Calu3 (cell line): ENCODE results near the gene ERC2. TPM values are rescaled to one million over a fixed set of nuclear protein-coding genes. Genes with fewer than 3 reads are reported as not detected.

ENCODE experiments used
- BruUV-seq: library from RNA; stranded (reverse); fragments of 400-500 nt; replicated peaks from 2 replicates; lab custom pipeline; 2021; lab: Mats Ljungman, UMichigan
- CTCF ChIA-PET: fragments of 300-600 bp; sonication (Branson Sonifier 250); formaldehyde crosslinking; loops from one replicate; lab custom pipeline; 2022; ENCODE audit warnings: antibody characterized with exemption; lab: Charles Lee
- DNase-seq: peaks from one replicate; pipeline ENCODE4 v3.0.0; 2022
- H3K27ac Mint-ChIP-seq: one replicate; pipeline ENCODE4 v1.8.0; 2022; ENCODE audit warnings: mixed read lengths; ENCODE audit not compliant: unreplicated experiment
- H3K27me3 Mint-ChIP-seq: one replicate; pipeline ENCODE4 v1.8.0; 2022; ENCODE audit warnings: mixed read lengths; ENCODE audit not compliant: unreplicated experiment
- H3K36me3 Mint-ChIP-seq: one replicate; pipeline ENCODE4 v1.8.0; 2022; ENCODE audit warnings: mild to moderate bottlenecking, moderate library complexity, mixed read lengths; ENCODE audit not compliant: insufficient read depth, unreplicated experiment
- H3K4me1 Mint-ChIP-seq: one replicate; pipeline ENCODE4 v1.8.0; 2022; ENCODE audit warnings: mild to moderate bottlenecking, low read depth, mixed read lengths; ENCODE audit not compliant: unreplicated experiment
- H3K4me3 Mint-ChIP-seq: one replicate; pipeline ENCODE4 v1.8.0; 2022; ENCODE audit warnings: mild to moderate bottlenecking, low read depth, moderate library complexity, mixed read lengths; ENCODE audit not compliant: unreplicated experiment
- H3K9me3 Mint-ChIP-seq: one replicate; pipeline ENCODE4 v1.8.0; 2022; ENCODE audit warnings: low read depth, mixed read lengths; ENCODE audit not compliant: unreplicated experiment
- intact Hi-C: fragments of 100-400 bp; cut with micrococcal nuclease; formaldehyde crosslinking; loops from one replicate; pipeline ENCODE4 v1.10.0; 2022; ENCODE audit not compliant: unreplicated experiment
- total RNA-seq: library from RNA; stranded (reverse); gene quantifications from 2 replicates; pipeline ENCODE4 v1.2.3, GENCODE V29; 2022
- TF ChIP-seq, protein P1 (sequence below): fragments of 200-600 bp; IDR thresholded peaks from one replicate; pipeline ENCODE4 v1.8.0; 2022; ENCODE audit warnings: antibody characterized with exemption; ENCODE audit not compliant: unreplicated experiment

The ERC2 gene
- total RNA-seq, 1 experiment from 2014 or later, result 0.73 TPM

DNA sequence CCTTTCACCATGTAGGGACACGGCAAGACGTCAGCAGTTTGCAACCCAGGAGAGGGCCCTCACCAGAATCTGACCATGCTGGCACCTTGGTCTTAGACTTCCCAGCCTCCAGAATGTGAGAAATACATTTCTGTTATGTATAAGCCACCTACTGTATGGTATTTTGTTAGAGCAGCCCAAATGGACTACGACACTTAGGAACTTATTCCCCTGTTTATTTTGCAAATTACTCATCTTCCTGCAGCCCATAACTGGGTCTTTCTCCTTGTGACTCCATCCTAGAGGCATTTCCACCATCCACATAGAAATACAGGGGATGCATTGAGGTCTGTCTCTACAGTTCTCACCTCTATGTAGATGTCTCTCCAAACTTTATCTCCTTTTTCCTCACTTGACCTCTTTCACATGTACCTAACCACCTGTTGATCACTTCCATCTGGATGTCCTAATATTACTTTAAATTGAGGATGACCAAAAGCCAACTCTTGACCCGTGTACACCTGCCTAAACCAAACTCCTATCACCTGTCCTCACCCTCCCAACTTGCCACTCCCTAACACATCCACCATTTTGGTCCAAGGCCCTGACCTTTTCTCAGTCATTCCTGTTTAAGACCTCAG, 575.1 kb downstream of the ERC2 start:
- Mint-ChIP-seq H3K4me3 (no peak overlapping the region), H3K4me1 (no peaks in the 10 kb centered on the region), H3K27me3 (no peaks in the 10 kb centered on the region), H3K9me3 (peaks cover 4% of the 10 kb centered on the region), H3K36me3 (no peaks in the 10 kb centered on the region), H3K27ac (no peak overlapping the region)
- TF ChIP-seq, protein P1, sequence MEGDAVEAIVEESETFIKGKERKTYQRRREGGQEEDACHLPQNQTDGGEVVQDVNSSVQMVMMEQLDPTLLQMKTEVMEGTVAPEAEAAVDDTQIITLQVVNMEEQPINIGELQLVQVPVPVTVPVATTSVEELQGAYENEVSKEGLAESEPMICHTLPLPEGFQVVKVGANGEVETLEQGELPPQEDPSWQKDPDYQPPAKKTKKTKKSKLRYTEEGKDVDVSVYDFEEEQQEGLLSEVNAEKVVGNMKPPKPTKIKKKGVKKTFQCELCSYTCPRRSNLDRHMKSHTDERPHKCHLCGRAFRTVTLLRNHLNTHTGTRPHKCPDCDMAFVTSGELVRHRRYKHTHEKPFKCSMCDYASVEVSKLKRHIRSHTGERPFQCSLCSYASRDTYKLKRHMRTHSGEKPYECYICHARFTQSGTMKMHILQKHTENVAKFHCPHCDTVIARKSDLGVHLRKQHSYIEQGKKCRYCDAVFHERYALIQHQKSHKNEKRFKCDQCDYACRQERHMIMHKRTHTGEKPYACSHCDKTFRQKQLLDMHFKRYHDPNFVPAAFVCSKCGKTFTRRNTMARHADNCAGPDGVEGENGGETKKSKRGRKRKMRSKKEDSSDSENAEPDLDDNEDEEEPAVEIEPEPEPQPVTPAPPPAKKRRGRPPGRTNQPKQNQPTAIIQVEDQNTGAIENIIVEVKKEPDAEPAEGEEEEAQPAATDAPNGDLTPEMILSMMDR, result no peak
- CTCF ChIA-PET, result no interaction called here
- DNase-seq, result no peak
- no TSS peak for BruUV-seq
- intact Hi-C loops, result no loop called here

DNA sequence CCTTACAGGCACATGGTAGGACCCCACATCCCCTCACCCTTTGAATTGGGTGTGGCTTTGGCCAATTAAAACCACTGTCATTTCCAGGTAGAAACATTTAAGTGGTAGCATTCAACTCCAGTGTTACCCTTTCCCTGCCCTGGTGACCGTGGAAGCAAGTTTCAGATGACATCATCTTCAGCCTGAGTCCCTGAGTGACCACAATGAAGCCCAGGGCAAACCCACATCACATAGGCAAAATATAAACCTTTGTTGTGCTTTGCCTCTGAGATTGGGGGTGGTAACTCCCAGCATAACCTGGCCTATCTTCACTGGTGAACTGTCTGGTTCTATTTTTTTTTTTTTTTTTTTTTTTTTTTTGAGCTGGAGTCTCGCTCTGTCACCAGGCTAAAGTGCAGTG, 577.2 kb downstream of the ERC2 start:
- H3K27me3 Mint-ChIP-seq, result no peaks in the 10 kb centered on the region
- BruUV-seq, result no TSS peak
- peaks cover 4% of the 10 kb centered on the region for H3K9me3 Mint-ChIP-seq
- no peak overlapping the region for H3K4me3 Mint-ChIP-seq
- no peak overlapping the region for H3K27ac Mint-ChIP-seq
- DNase-seq, result no peak
- no peaks in the 10 kb centered on the region for H3K4me1 Mint-ChIP-seq
- TF ChIP-seq, protein P1, result no peak
- intact Hi-C loops, result no loop called here
- CTCF ChIA-PET, result no interaction called here
- H3K36me3 Mint-ChIP-seq, result no peaks in the 10 kb centered on the region

DNA sequence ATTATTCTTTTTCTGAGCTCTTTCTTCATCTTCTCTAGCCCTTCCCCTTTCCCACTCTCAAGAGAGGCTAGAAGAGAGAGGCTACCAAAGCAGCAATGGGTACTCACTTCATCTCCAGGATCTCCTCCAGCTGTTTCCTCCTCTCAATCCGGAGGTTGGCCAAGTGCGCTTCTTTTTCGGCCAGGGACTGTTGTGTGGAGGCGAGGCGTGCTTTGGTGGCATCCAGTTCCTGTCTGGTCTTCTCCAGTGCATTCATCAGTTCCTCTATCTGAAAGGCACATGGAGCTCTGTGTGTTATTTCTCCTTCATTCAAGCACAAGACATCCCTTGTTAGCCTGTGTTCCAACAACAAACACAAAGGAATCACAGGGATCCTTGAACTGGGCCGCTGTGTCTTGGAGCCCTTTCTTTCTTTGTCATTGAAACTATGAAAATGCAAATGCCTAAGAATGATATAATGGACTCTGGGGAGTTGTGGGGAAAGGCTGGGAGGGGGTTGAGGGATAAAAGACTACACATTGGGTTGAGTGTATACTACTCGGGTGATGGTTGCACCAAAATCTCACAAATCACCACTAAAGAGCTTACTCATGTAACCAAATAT, 579.9 kb downstream of the ERC2 start:
- CTCF ChIA-PET, result no interaction called here
- Mint-ChIP-seq H3K4me3 (no peak overlapping the region), H3K36me3 (no peaks in the 10 kb centered on the region), H3K27ac (no peak overlapping the region), H3K9me3 (peaks cover under 1% of the 10 kb centered on the region), H3K27me3 (no peaks in the 10 kb centered on the region), H3K4me1 (no peaks in the 10 kb centered on the region)
- DNase-seq, result no peak
- intact Hi-C loops, result no loop called here
- no TSS peak for BruUV-seq
- TF ChIP-seq, protein P1, result no peak

DNA sequence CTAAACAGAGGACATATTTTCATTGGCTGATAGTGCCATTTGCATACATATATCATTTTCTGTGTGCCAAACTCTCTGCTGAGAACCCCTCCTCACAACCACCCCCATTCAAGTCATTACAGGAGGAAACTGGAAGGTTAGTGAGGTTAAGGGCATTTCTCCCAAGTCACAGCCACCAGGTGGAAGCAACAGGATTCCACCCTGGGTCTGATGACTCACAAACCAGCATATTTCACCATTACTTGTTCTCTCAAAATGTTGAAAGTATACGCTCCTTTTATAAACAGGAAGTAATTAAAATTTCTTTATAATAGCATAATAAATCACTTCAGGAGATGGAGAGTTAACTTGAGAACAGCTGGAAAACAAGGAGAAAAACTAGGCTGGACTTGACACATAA, 582.5 kb downstream of the ERC2 start:
- CTCF ChIA-PET, result no interaction called here
- BruUV-seq, result no TSS peak
- H3K27me3 Mint-ChIP-seq, result no peaks in the 10 kb centered on the region
- H3K36me3 Mint-ChIP-seq, result no peaks in the 10 kb centered on the region
- no peak for DNase-seq
- H3K9me3 Mint-ChIP-seq, result no peaks in the 10 kb centered on the region
- intact Hi-C loops, result no loop called here
- no peak overlapping the region for H3K27ac Mint-ChIP-seq
- TF ChIP-seq, protein P1, result no peak
- H3K4me3 Mint-ChIP-seq, result no peak overlapping the region
- no peaks in the 10 kb centered on the region for H3K4me1 Mint-ChIP-seq
